ENCODE measurements around the gene P2RX7.

P2RX7 gene

DNA sequence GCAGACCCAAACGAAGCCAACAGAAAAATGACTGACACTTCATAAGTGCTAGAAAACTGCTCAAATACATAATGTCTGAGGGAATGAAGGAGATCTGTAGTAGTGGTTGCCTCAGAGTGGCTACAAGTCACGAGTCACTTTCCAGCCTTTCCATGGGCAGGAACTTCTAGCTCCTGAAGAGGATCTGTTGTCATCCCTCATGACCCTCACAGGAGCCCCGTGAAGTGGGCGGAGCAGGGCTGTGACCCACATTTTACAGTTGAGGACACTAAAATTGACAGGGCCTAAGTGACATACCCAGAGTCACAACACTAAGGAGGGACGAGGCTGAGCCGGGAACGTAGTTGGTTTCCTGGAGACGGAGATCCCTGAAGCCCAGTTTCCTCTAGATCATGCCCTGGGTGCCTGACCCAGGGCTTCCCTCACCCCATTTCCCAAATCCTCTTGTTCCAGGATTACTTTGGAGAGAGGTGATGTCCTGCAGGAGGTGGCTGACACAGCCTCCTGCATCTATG is 45.8 kb upstream of the P2RX7 start:
- H3K4me3 ChIP-seq (IDR thresholded peaks at IDR 0.05; ENCODE audit: insufficient read depth, low read depth, low read length) = no peak overlapping the region
- H3K27me3 ChIP-seq (ENCODE audit: insufficient read depth, low read depth) = no peaks in the 10 kb centered on the region
- TF ChIP-seq CTCF (conservative IDR thresholded peaks at IDR 0.05; ENCODE audit: low read depth, low read length) = no peak
- no peak overlapping the region for H3K9ac ChIP-seq
- H3K79me2 ChIP-seq (ENCODE audit: insufficient read depth, low read depth) = no peaks in the 10 kb centered on the region
- H4K20me1 ChIP-seq (ENCODE audit: insufficient read depth) = no peaks in the 10 kb centered on the region
- H2AFZ ChIP-seq (ENCODE audit: low read depth) = no peak overlapping the region
- H3K4me2 ChIP-seq = no peak overlapping the region
- no peaks in the 10 kb centered on the region for H3K36me3 ChIP-seq (ENCODE audit: insufficient read depth)
- H3K4me1 ChIP-seq (ENCODE audit: low read depth, poor library complexity, severe bottlenecking) = no peaks in the 10 kb centered on the region
- no peak overlapping the region for H3K27ac ChIP-seq

- Histone ChIP-seq H3K4me2 (no peak overlapping the region), H3K27ac (no peak overlapping the region), H3K27me3 (ENCODE audit: insufficient read depth, low read depth) (no peaks in the 10 kb centered on the region), H3K36me3 (ENCODE audit: insufficient read depth) (no peaks in the 10 kb centered on the region), H4K20me1 (ENCODE audit: insufficient read depth) (no peaks in the 10 kb centered on the region), H3K9ac (no peak overlapping the region), H3K4me3 (IDR thresholded peaks at IDR 0.05; ENCODE audit: insufficient read depth, low read depth, low read length) (no peak overlapping the region), H3K79me2 (ENCODE audit: insufficient read depth, low read depth) (no peaks in the 10 kb centered on the region), H3K4me1 (ENCODE audit: low read depth, poor library complexity, severe bottlenecking) (no peaks in the 10 kb centered on the region), H2AFZ (ENCODE audit: low read depth) (no peak overlapping the region)
- no peak for TF ChIP-seq CTCF (conservative IDR thresholded peaks at IDR 0.05; ENCODE audit: low read depth, low read length)
Measured at GRCh38 chr12:121087467-121088194, 45.0 kb upstream of the P2RX7 start.

DNA sequence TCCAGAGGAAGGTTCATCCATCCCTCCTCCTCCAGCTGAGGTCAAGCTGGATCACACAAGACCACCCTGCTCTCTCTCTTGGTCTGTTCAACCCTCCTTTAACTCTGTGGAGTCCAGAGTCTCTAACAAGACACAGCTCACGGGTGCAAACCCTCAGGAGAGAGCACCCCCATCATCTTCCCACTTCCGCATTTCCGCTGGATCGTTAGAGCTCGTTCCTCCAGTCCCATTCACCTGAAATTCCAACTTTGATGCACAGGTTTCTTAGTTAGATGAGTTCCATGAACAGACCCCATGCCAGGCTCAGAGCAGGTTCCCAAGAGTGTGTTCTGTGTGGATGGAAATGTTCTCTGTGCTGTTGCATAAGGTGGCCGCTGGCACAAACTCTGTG is 44.5 kb upstream of the P2RX7 start:
- no peaks in the 10 kb centered on the region for H3K27me3 ChIP-seq (ENCODE audit: insufficient read depth, low read depth)
- H4K20me1 ChIP-seq (ENCODE audit: insufficient read depth) = no peaks in the 10 kb centered on the region
- no peak for TF ChIP-seq CTCF (conservative IDR thresholded peaks at IDR 0.05; ENCODE audit: low read depth, low read length)
- H3K4me2 ChIP-seq = no peak overlapping the region
- no peak overlapping the region for H3K4me3 ChIP-seq (IDR thresholded peaks at IDR 0.05; ENCODE audit: insufficient read depth, low read depth, low read length)
- H3K36me3 ChIP-seq (ENCODE audit: insufficient read depth) = no peaks in the 10 kb centered on the region
- no peak overlapping the region for H3K9ac ChIP-seq
- H3K79me2 ChIP-seq (ENCODE audit: insufficient read depth, low read depth) = no peaks in the 10 kb centered on the region
- no peak overlapping the region for H2AFZ ChIP-seq (ENCODE audit: low read depth)
- no peak overlapping the region for H3K27ac ChIP-seq
- H3K4me1 ChIP-seq (ENCODE audit: low read depth, poor library complexity, severe bottlenecking) = no peaks in the 10 kb centered on the region

DNA sequence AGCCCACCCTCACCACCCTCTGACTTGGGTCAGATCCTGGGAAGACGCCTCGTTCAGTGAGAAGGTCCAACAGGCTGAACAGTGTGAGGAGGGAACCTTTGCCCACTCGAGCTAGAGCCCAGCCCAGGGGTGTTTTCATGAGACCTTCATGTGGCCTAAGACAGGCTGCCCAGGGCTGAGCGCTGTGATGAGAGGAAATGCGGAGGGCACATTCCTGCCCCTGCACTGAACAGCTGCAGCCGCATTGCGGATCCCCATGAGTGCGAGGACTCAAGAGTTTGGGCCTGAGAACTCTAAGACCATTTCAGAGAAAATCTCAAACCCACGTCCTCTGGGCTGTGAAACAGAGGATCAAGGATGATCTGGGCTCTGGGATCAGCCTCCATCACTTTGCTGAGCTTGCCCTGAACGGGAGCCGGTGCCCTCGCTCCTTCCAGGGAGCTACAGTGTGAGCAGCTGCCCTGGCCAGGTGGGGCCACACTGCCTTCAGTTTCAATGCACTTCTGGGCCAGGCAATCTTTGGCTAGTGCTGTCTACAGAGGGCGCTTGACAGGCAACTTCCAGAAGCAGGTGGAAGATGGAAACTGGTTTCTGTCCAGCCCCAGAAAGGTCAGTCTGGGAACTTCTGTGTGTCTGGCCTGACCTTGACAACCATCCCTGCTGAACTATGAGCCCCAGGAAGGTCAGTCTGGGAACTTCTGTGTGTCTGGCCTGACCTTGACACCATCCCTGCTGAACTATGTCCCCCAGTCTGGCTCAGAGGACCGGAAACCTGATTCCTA is 43.5 kb upstream of the P2RX7 start:
- Histone ChIP-seq H2AFZ (ENCODE audit: low read depth) (no peak overlapping the region), H3K27me3 (ENCODE audit: insufficient read depth, low read depth) (no peaks in the 10 kb centered on the region), H3K27ac (no peak overlapping the region), H3K4me2 (no peak overlapping the region), H3K4me1 (ENCODE audit: low read depth, poor library complexity, severe bottlenecking) (no peaks in the 10 kb centered on the region), H3K9ac (no peak overlapping the region), H4K20me1 (ENCODE audit: insufficient read depth) (no peaks in the 10 kb centered on the region), H3K79me2 (ENCODE audit: insufficient read depth, low read depth) (no peaks in the 10 kb centered on the region), H3K4me3 (IDR thresholded peaks at IDR 0.05; ENCODE audit: insufficient read depth, low read depth, low read length) (no peak overlapping the region), H3K36me3 (ENCODE audit: insufficient read depth) (no peaks in the 10 kb centered on the region)
- no peak for TF ChIP-seq CTCF (conservative IDR thresholded peaks at IDR 0.05; ENCODE audit: low read depth, low read length)
